CD4-positive, alpha-beta T cell treated with Interleukin-21 for 1 hour (primary cell): ENCODE results near the gene FERD3L.

Experiments used
- DNase-seq: peaks from one replicate; pipeline ENCODE4 v3.0.0-alpha.2; 2020

Gene FERD3L

GRCh38 chr7:19097165-19098055 lies 47.8 kb downstream of the FERD3L start:
- DNase-seq, result no peak

GRCh38 chr7:19095353-19095860 lies 49.8 kb downstream of the FERD3L start:
- DNase-seq, result no peak
